Fibroblast of lung (primary cell): ENCODE measurements around the gene ZNF672. TPM values are rescaled to one million over a fixed set of nuclear protein-coding genes. Genes with fewer than 3 reads are reported as not detected.

Experiments
- DNase-seq, 2 donors: peaks; one replicate each; pipeline versions ENCODE4 v3.0.0 to v3.0.0-alpha.2; 2010; ENCODE audit warnings: low read depth in 2 of 2
- H2AFZ ChIP-seq: 2 replicates; pipeline ENCODE4 v1.5.1; 2012; ENCODE audit warnings: low read length, control low read depth, inconsistent platforms
- H3K27ac ChIP-seq: 2 replicates; pipeline ENCODE4 v1.5.1; 2011; ENCODE audit warnings: low read length, control low read depth; ENCODE audit not compliant: insufficient read depth
- H3K27me3 ChIP-seq: 2 replicates; pipeline ENCODE4 v1.5.1; 2011; ENCODE audit warnings: mild to moderate bottlenecking, low read length; ENCODE audit not compliant: control insufficient read depth, insufficient read depth
- H3K36me3 ChIP-seq: 2 replicates; pipeline ENCODE4 v1.5.1; 2011; ENCODE audit warnings: low read length; ENCODE audit not compliant: control insufficient read depth, insufficient read depth
- H3K4me1 ChIP-seq: 2 replicates; pipeline ENCODE4 v1.5.1; 2011; ENCODE audit warnings: low read length; ENCODE audit not compliant: control insufficient read depth, insufficient read depth; ENCODE audit errors: extremely low read depth
- H3K4me2 ChIP-seq: 2 replicates; pipeline ENCODE4 v1.5.1; 2011; ENCODE audit warnings: low read length, control low read depth; ENCODE audit not compliant: insufficient read depth; ENCODE audit errors: extremely low read depth
- H3K4me3 ChIP-seq, 4 experiments: fragments of 200-600 bp in 1 of 4; sonication (generic) in 1 of 4; replicated peaks in 1 of 4; 2 replicates each; pipeline ENCODE4 v1.5.1; 2011 to 2016; ENCODE audit warnings: low read length in 4 of 4, low read depth in 3 of 4, mild to moderate bottlenecking in 3 of 4, control low read depth in 2 of 4, inconsistent platforms in 1 of 4, mixed read lengths in 1 of 4; ENCODE audit not compliant: insufficient read depth in 1 of 4; ENCODE audit errors: control extremely low read depth in 1 of 4
- H3K79me2 ChIP-seq: 2 replicates; pipeline ENCODE4 v1.5.1; 2012; ENCODE audit warnings: mild to moderate bottlenecking, low read length, inconsistent platforms; ENCODE audit not compliant: control insufficient read depth, insufficient read depth
- H3K9ac ChIP-seq: 2 replicates; pipeline ENCODE4 v1.5.1; 2011; ENCODE audit warnings: mild to moderate bottlenecking, low read length, control low read depth; ENCODE audit not compliant: insufficient read depth
- H3K9me3 ChIP-seq: 2 replicates; pipeline ENCODE4 v1.5.1; 2012; ENCODE audit warnings: low read depth, low read length; ENCODE audit not compliant: control insufficient read depth, insufficient read depth
- H4K20me1 ChIP-seq: 2 replicates; pipeline ENCODE4 v1.5.1; 2011; ENCODE audit warnings: low read length; ENCODE audit not compliant: control insufficient read depth, insufficient read depth; ENCODE audit errors: extremely low read depth
- CTCF ChIP-seq, 2 donors: IDR thresholded peaks in 1 of 2; conservative IDR thresholded peaks in 1 of 2; 1 replicate in 1 of 2; 2 replicates in 1 of 2; pipeline ENCODE4 v1.5.1; 2011 to 2012; ENCODE audit warnings: low read length in 2 of 2, control low read depth in 1 of 2, inconsistent platforms in 1 of 2, low read depth in 1 of 2, mild to moderate bottlenecking in 1 of 2
- EZH2 ChIP-seq: IDR thresholded peaks from 2 replicates; pipeline ENCODE4 v1.5.1; 2012; ENCODE audit warnings: low read length, control low read depth, mild to moderate bottlenecking; ENCODE audit errors: missing control alignments
- polyA plus RNA-seq, 2 donors: library from polyadenylated mRNA; depleted of rRNA in 1 of 2; stranded (reverse) in 1 of 2; unstranded in 1 of 2; fragments of >200 nt; gene quantifications; 2 replicates each; pipeline ENCODE4 v1.2.1, GENCODE V29; 2011 to 2012; ENCODE audit warnings: missing spikeins in 1 of 2
- total RNA-seq: library from RNA; depleted of rRNA; stranded (reverse); fragments of >200 nt; gene quantifications from 2 replicates; pipeline ENCODE4 v1.2.1, GENCODE V29; 2014

ZNF672 gene
- total and polyA plus RNA-seq, 2 donors (not counting 1 experiment from before 2014, with no cell fraction given) = 10.3 to 15.5 TPM

GRCh38 chr1:248890549-248891498 lies 52.8 kb downstream of the ZNF672 start:
- H3K4me3 ChIP-seq = no peak overlapping the region
- H3K79me2 ChIP-seq = no peaks in the 10 kb centered on the region
- peaks cover 6% of the 10 kb centered on the region for H3K27me3 ChIP-seq
- DNase-seq = no peak
- no peak overlapping the region for H3K9ac ChIP-seq
- H3K27ac ChIP-seq = no peak overlapping the region
- no peak overlapping the region for H2AFZ ChIP-seq
- no peaks in the 10 kb centered on the region for H3K9me3 ChIP-seq
- H3K36me3 ChIP-seq = no peaks in the 10 kb centered on the region
- H3K4me2 ChIP-seq = no peak overlapping the region
- no peaks in the 10 kb centered on the region for H4K20me1 ChIP-seq
- H3K4me1 ChIP-seq = no peaks in the 10 kb centered on the region
- no peak for TF ChIP-seq EZH2

- H3K4me2 ChIP-seq = no peak overlapping the region
- H3K36me3 ChIP-seq = no peaks in the 10 kb centered on the region
- no peaks in the 10 kb centered on the region for H3K9me3 ChIP-seq
- no peak overlapping the region for H2AFZ ChIP-seq
- no peaks in the 10 kb centered on the region for H4K20me1 ChIP-seq
- no peak overlapping the region for H3K9ac ChIP-seq
- TF ChIP-seq CTCF (conservative IDR thresholded peaks at IDR 0.05 in 1 of 2, IDR thresholded peaks at IDR 0.05 in 1 of 2; ENCODE audit: low read depth in 1 of 2, low read length in 2 of 2) (no peak), EZH2 (no peak)
- H3K4me3 ChIP-seq = no peak overlapping the region
- H3K4me1 ChIP-seq = no peaks in the 10 kb centered on the region
- no peaks in the 10 kb centered on the region for H3K79me2 ChIP-seq
- H3K27ac ChIP-seq = no peak overlapping the region
- no peak for DNase-seq
- peaks cover 6% of the 10 kb centered on the region for H3K27me3 ChIP-seq
Observed at GRCh38 chr1:248891758-248892157, 53.7 kb downstream of the ZNF672 start.

- no peaks in the 10 kb centered on the region for H3K79me2 ChIP-seq
- no peaks in the 10 kb centered on the region for H3K36me3 ChIP-seq
- no peaks in the 10 kb centered on the region for H3K9me3 ChIP-seq
- DNase-seq = no peak
- H2AFZ ChIP-seq = no peak overlapping the region
- H3K27me3 ChIP-seq = peaks cover 6% of the 10 kb centered on the region
- no peak for TF ChIP-seq EZH2
- no peak for TF ChIP-seq CTCF (conservative IDR thresholded peaks at IDR 0.05 in 1 of 2, IDR thresholded peaks at IDR 0.05 in 1 of 2; ENCODE audit: low read depth in 1 of 2, low read length in 2 of 2)
- H3K4me1 ChIP-seq = no peaks in the 10 kb centered on the region
- no peaks in the 10 kb centered on the region for H4K20me1 ChIP-seq
- H3K27ac ChIP-seq = no peak overlapping the region
- no peak overlapping the region for H3K4me2 ChIP-seq
- no peak overlapping the region for H3K9ac ChIP-seq
- no peak overlapping the region for H3K4me3 ChIP-seq
Observed at GRCh38 chr1:248892590-248892989, 54.6 kb downstream of the ZNF672 start.
